Measurements from ENCODE around the gene SPRY2. TPM values are rescaled to one million over a fixed set of nuclear protein-coding genes. Genes with fewer than 3 reads are reported as not detected.

The SPRY2 gene
- polyA plus RNA-seq, 4 donors = 10.3 to 63.1 (median 22.0) TPM

- no peak for DNase-seq
- Histone ChIP-seq H3K27ac (ENCODE audit: low read depth in 1 of 3, low read length in 2 of 3) (no peak overlapping the region), H3K4me1 (ENCODE audit: control insufficient read depth in 3 of 3, insufficient read depth in 2 of 3, low read depth in 1 of 3, low read length in 2 of 3) (no peaks in the 10 kb centered on the region), H3K36me3 (ENCODE audit: control insufficient read depth in 3 of 3, insufficient read depth in 2 of 3, low read depth in 1 of 3, low read length in 3 of 3) (no peaks in the 10 kb centered on the region), H3K27me3 (ENCODE audit: control insufficient read depth in 3 of 3, insufficient read depth in 3 of 3, low read length in 3 of 3) (no peaks in the 10 kb centered on the region), H3K4me3 (ENCODE audit: low read depth in 1 of 3, low read length in 3 of 3) (no peak overlapping the region), H3K9me3 (ENCODE audit: control insufficient read depth in 2 of 2, insufficient read depth in 1 of 2, low read depth in 1 of 2, low read length in 1 of 2) (no peaks in the 10 kb centered on the region)
- no peak for FAIRE-seq
- WGBS, 3 donors = 63 to 70% (median 65%) methylated on average over 3 of the region's 3 CpGs
These were observed 38.3 kb upstream of the SPRY2 start for GRCh38 chr13:80379245-80379644.

- Histone ChIP-seq H3K36me3 (ENCODE audit: control insufficient read depth in 3 of 3, insufficient read depth in 2 of 3, low read depth in 1 of 3, low read length in 3 of 3) (no peaks in the 10 kb centered on the region), H3K4me1 (ENCODE audit: control insufficient read depth in 3 of 3, insufficient read depth in 2 of 3, low read depth in 1 of 3, low read length in 2 of 3) (no peaks in the 10 kb centered on the region), H3K27me3 (ENCODE audit: control insufficient read depth in 3 of 3, insufficient read depth in 3 of 3, low read length in 3 of 3) (no peaks in the 10 kb centered on the region), H3K9me3 (ENCODE audit: control insufficient read depth in 2 of 2, insufficient read depth in 1 of 2, low read depth in 1 of 2, low read length in 1 of 2) (no peaks in the 10 kb centered on the region), H3K27ac (ENCODE audit: low read depth in 1 of 3, low read length in 2 of 3) (no peak overlapping the region), H3K4me3 (ENCODE audit: low read depth in 1 of 3, low read length in 3 of 3) (no peak overlapping the region)
- no peak for DNase-seq
- no peak for FAIRE-seq
- WGBS, 3 donors = 90 to 96% (median 91%) methylated on average over 1 of the region's 1 CpG
These were observed 35.6 kb upstream of the SPRY2 start for GRCh38 chr13:80376554-80376953.

GRCh38 chr13:80374901-80375300, 34.0 kb upstream of the SPRY2 start:
- FAIRE-seq = no peak
- Histone ChIP-seq H3K36me3 (ENCODE audit: control insufficient read depth in 3 of 3, insufficient read depth in 2 of 3, low read depth in 1 of 3, low read length in 3 of 3) (no peaks in the 10 kb centered on the region), H3K27me3 (ENCODE audit: control insufficient read depth in 3 of 3, insufficient read depth in 3 of 3, low read length in 3 of 3) (no peaks in the 10 kb centered on the region), H3K27ac (ENCODE audit: low read depth in 1 of 3, low read length in 2 of 3) (no peak overlapping the region), H3K4me3 (ENCODE audit: low read depth in 1 of 3, low read length in 3 of 3) (no peak overlapping the region), H3K9me3 (ENCODE audit: control insufficient read depth in 2 of 2, insufficient read depth in 1 of 2, low read depth in 1 of 2, low read length in 1 of 2) (no peaks in the 10 kb centered on the region), H3K4me1 (ENCODE audit: control insufficient read depth in 3 of 3, insufficient read depth in 2 of 3, low read depth in 1 of 3, low read length in 2 of 3) (no peaks in the 10 kb centered on the region)
- WGBS, 3 donors = 89 to 93% (median 90%) methylated on average over 2 of the region's 2 CpGs
- no peak for DNase-seq

- WGBS, 3 donors = 83 to 91% (median 86%) methylated on average over 5 of the region's 5 CpGs
- Histone ChIP-seq H3K27ac (ENCODE audit: low read depth in 1 of 3, low read length in 2 of 3) (no peak overlapping the region), H3K36me3 (ENCODE audit: control insufficient read depth in 3 of 3, insufficient read depth in 2 of 3, low read depth in 1 of 3, low read length in 3 of 3) (no peaks in the 10 kb centered on the region), H3K4me1 (ENCODE audit: control insufficient read depth in 3 of 3, insufficient read depth in 2 of 3, low read depth in 1 of 3, low read length in 2 of 3) (no peaks in the 10 kb centered on the region), H3K9me3 (ENCODE audit: control insufficient read depth in 2 of 2, insufficient read depth in 1 of 2, low read depth in 1 of 2, low read length in 1 of 2) (no peaks in the 10 kb centered on the region), H3K27me3 (ENCODE audit: control insufficient read depth in 3 of 3, insufficient read depth in 3 of 3, low read length in 3 of 3) (no peaks in the 10 kb centered on the region), H3K4me3 (ENCODE audit: low read depth in 1 of 3, low read length in 3 of 3) (no peak overlapping the region)
- no peak for FAIRE-seq
- no peak for DNase-seq
These were observed 33.5 kb upstream of the SPRY2 start for GRCh38 chr13:80374444-80374843.

- 90 to 91% (median 91%) methylated on average over 6 of the region's 6 CpGs for WGBS, 3 donors
- no peaks in the 10 kb centered on the region for H3K36me3 ChIP-seq (ENCODE audit: control insufficient read depth in 3 of 3, insufficient read depth in 2 of 3, low read depth in 1 of 3, low read length in 3 of 3)
- H3K4me3 ChIP-seq (ENCODE audit: low read depth in 1 of 3, low read length in 3 of 3) = no peak overlapping the region
- H3K27ac ChIP-seq (ENCODE audit: low read depth in 1 of 3, low read length in 2 of 3) = no peak overlapping the region
- no peaks in the 10 kb centered on the region for H3K27me3 ChIP-seq (ENCODE audit: control insufficient read depth in 3 of 3, insufficient read depth in 3 of 3, low read length in 3 of 3)
- no peak for FAIRE-seq
- H3K9me3 ChIP-seq (ENCODE audit: control insufficient read depth in 2 of 2, insufficient read depth in 1 of 2, low read depth in 1 of 2, low read length in 1 of 2) = no peaks in the 10 kb centered on the region
- no peak for DNase-seq
- H3K4me1 ChIP-seq (ENCODE audit: control insufficient read depth in 3 of 3, insufficient read depth in 2 of 3, low read depth in 1 of 3, low read length in 2 of 3) = no peaks in the 10 kb centered on the region
These were observed 31.0 kb upstream of the SPRY2 start for GRCh38 chr13:80371840-80372509.

GRCh38 chr13:80367473-80367872, 26.5 kb upstream of the SPRY2 start:
- no peak overlapping the region for H3K27ac ChIP-seq (ENCODE audit: low read depth in 1 of 3, low read length in 2 of 3)
- H3K4me3 ChIP-seq (ENCODE audit: low read depth in 1 of 3, low read length in 3 of 3) = no peak overlapping the region
- WGBS, 3 donors = 73 to 92% (median 89%) methylated on average over 3 of the region's 3 CpGs
- H3K27me3 ChIP-seq (ENCODE audit: control insufficient read depth in 3 of 3, insufficient read depth in 3 of 3, low read length in 3 of 3) = no peaks in the 10 kb centered on the region
- no peaks in the 10 kb centered on the region for H3K36me3 ChIP-seq (ENCODE audit: control insufficient read depth in 3 of 3, insufficient read depth in 2 of 3, low read depth in 1 of 3, low read length in 3 of 3)
- DNase-seq (no peak), FAIRE-seq (no peak)
- H3K9me3 ChIP-seq (ENCODE audit: control insufficient read depth in 2 of 2, insufficient read depth in 1 of 2, low read depth in 1 of 2, low read length in 1 of 2) = no peaks in the 10 kb centered on the region
- H3K4me1 ChIP-seq (ENCODE audit: control insufficient read depth in 3 of 3, insufficient read depth in 2 of 3, low read depth in 1 of 3, low read length in 2 of 3) = peaks cover 0 to 6% (median 2%) of the 10 kb centered on the region in 3 donors

- DNase-seq (peak; percentile 27 to 46), FAIRE-seq (peak; percentile 67)
- Histone ChIP-seq H3K36me3 (ENCODE audit: control insufficient read depth in 3 of 3, insufficient read depth in 2 of 3, low read depth in 1 of 3, low read length in 3 of 3) (no peaks in the 10 kb centered on the region), H3K4me1 (ENCODE audit: control insufficient read depth in 3 of 3, insufficient read depth in 2 of 3, low read depth in 1 of 3, low read length in 2 of 3) (peaks cover 4 to 27% (median 5%) of the 10 kb centered on the region in 3 donors), H3K27me3 (ENCODE audit: control insufficient read depth in 3 of 3, insufficient read depth in 3 of 3, low read length in 3 of 3) (no peaks in the 10 kb centered on the region), H3K9me3 (ENCODE audit: control insufficient read depth in 2 of 2, insufficient read depth in 1 of 2, low read depth in 1 of 2, low read length in 1 of 2) (no peaks in the 10 kb centered on the region), H3K4me3 (ENCODE audit: low read depth in 1 of 3, low read length in 3 of 3) (no peak overlapping the region), H3K27ac (ENCODE audit: low read depth in 1 of 3, low read length in 2 of 3) (no peak overlapping the region)
- WGBS, 3 donors = 2% methylated on average over 3 of the region's 3 CpGs
These were observed 23.1 kb upstream of the SPRY2 start for GRCh38 chr13:80363890-80364503.

- H3K27ac ChIP-seq (ENCODE audit: low read depth in 1 of 3, low read length in 2 of 3) = peak overlapping the region in 1 of 3 donors; percentile 64
These were observed 21.6 kb upstream of the SPRY2 start for GRCh38 chr13:80362481-80362880.

More at GRCh38 chr13:80362481-80362880, 21.6 kb upstream of the SPRY2 start:
- no peaks in the 10 kb centered on the region for H3K27me3 ChIP-seq (ENCODE audit: control insufficient read depth in 3 of 3, insufficient read depth in 3 of 3, low read length in 3 of 3)
- peaks cover 4 to 27% (median 5%) of the 10 kb centered on the region in 3 donors for H3K4me1 ChIP-seq (ENCODE audit: control insufficient read depth in 3 of 3, insufficient read depth in 2 of 3, low read depth in 1 of 3, low read length in 2 of 3)
- FAIRE-seq = no peak
- H3K4me3 ChIP-seq (ENCODE audit: low read depth in 1 of 3, low read length in 3 of 3) = no peak overlapping the region
- 59 to 70% (median 60%) methylated on average over 4 of the region's 4 CpGs for WGBS, 3 donors
- H3K36me3 ChIP-seq (ENCODE audit: control insufficient read depth in 3 of 3, insufficient read depth in 2 of 3, low read depth in 1 of 3, low read length in 3 of 3) = no peaks in the 10 kb centered on the region
- H3K9me3 ChIP-seq (ENCODE audit: control insufficient read depth in 2 of 2, insufficient read depth in 1 of 2, low read depth in 1 of 2, low read length in 1 of 2) = no peaks in the 10 kb centered on the region
- peak; percentile 27 to 65 for DNase-seq
